CD4-positive, alpha-beta T cell treated with Interleukin-15 for 1 hour (primary cell): ENCODE results near the gene FREM2.

Source experiments
- DNase-seq: peaks from one replicate; pipeline ENCODE4 v3.0.0-alpha.2; 2020

The FREM2 gene

GRCh38 chr13:38763446-38764381, 76.8 kb downstream of the FREM2 start:
- DNase-seq, result no peak

GRCh38 chr13:38766799-38767198, 79.9 kb downstream of the FREM2 start:
- no peak for DNase-seq

- DNase-seq, result no peak
Observed at GRCh38 chr13:38767506-38768265, 80.8 kb downstream of the FREM2 start.

- DNase-seq, result no peak
Observed at GRCh38 chr13:38769526-38769925, 82.6 kb downstream of the FREM2 start.

- no peak for DNase-seq
Observed at GRCh38 chr13:38775085-38775484, 88.2 kb downstream of the FREM2 start.

- DNase-seq, result no peak
Observed at GRCh38 chr13:38777347-38778119, 90.7 kb downstream of the FREM2 start.

- DNase-seq, result no peak
Observed at GRCh38 chr13:38781539-38781938, 94.7 kb downstream of the FREM2 start.

GRCh38 chr13:38784036-38784880, 97.4 kb downstream of the FREM2 start:
- no peak for DNase-seq

- no peak for DNase-seq
Observed at GRCh38 chr13:38785042-38785441, 98.2 kb downstream of the FREM2 start.

- no peak for DNase-seq
Observed at GRCh38 chr13:38785490-38785889, 98.6 kb downstream of the FREM2 start.

- no peak for DNase-seq
Observed at GRCh38 chr13:38787550-38787949, 100.7 kb downstream of the FREM2 start.

GRCh38 chr13:38796890-38797289, 110.0 kb downstream of the FREM2 start:
- DNase-seq, result no peak

- DNase-seq, result no peak
Observed at GRCh38 chr13:38803531-38803930, 116.7 kb downstream of the FREM2 start.

GRCh38 chr13:38804061-38804460, 117.2 kb downstream of the FREM2 start:
- no peak for DNase-seq

GRCh38 chr13:38804536-38804935, 117.7 kb downstream of the FREM2 start:
- no peak for DNase-seq

- DNase-seq, result no peak
Observed at GRCh38 chr13:38814331-38814730, 127.5 kb downstream of the FREM2 start.

- no peak for DNase-seq
Observed at GRCh38 chr13:38819053-38819452, 132.2 kb downstream of the FREM2 start.

- DNase-seq, result no peak
Observed at GRCh38 chr13:38819596-38819995, 132.7 kb downstream of the FREM2 start.

- DNase-seq, result no peak
Observed at GRCh38 chr13:38821770-38822551, 135.1 kb downstream of the FREM2 start.

- no peak for DNase-seq
Observed at GRCh38 chr13:38824342-38824741, 137.5 kb downstream of the FREM2 start.

GRCh38 chr13:38826182-38826813, 139.4 kb downstream of the FREM2 start:
- DNase-seq, result no peak
